H1 (cell line): ENCODE measurements around the gene KIAA0930. TPM values are rescaled to one million over a fixed set of nuclear protein-coding genes. Genes with fewer than 3 reads are reported as not detected.

Experiments
- CTCF ChIA-PET: fragments of 300-600 bp; sonication (Branson Sonifier 250); formaldehyde crosslinking; loops from one replicate; lab custom pipeline; 2021; ENCODE audit not compliant: partially characterized antibody; lab: Charles Lee
- POLR2A ChIA-PET: fragments of 300-600 bp; sonication (Branson Sonifier 250); formaldehyde crosslinking; loops from one replicate; lab custom pipeline; 2021; ENCODE audit warnings: inconsistent platforms; ENCODE audit not compliant: partially characterized antibody; lab: Charles Lee
- DNase-seq, 2 experiments: peaks; one replicate each; pipeline versions ENCODE4 v3.0.0 to v3.0.0-alpha.2; 2010 to 2022; ENCODE audit warnings: low spot score in 2 of 2, low read depth in 1 of 2, mixed read lengths in 1 of 2
- FAIRE-seq: peaks from 2 replicates; lab custom pipeline; 2011; peaks lifted over from hg19 to GRCh38; lab: Jason Lieb, UNC
- H2AFZ ChIP-seq: 2 replicates; pipeline ENCODE4 v1.8.1; 2012; ENCODE audit warnings: low read length, inconsistent platforms
- H2AK5ac ChIP-seq: 2 replicates; pipeline ENCODE4 v1.6.1; 2013; ENCODE audit warnings: low read depth, low read length
- H2BK120ac ChIP-seq: replicated peaks from 2 replicates; pipeline ENCODE3; 2013; ENCODE audit warnings: low read depth, low read length, inconsistent platforms
- H2BK12ac ChIP-seq: 2 replicates; pipeline ENCODE4 v1.6.1; 2013; ENCODE audit warnings: low read depth, low read length
- H2BK15ac ChIP-seq: 2 replicates; pipeline ENCODE4 v1.6.1; 2013; ENCODE audit warnings: low read length
- H2BK20ac ChIP-seq: 2 replicates; pipeline ENCODE4 v1.6.1; 2013; ENCODE audit warnings: low read length
- H2BK5ac ChIP-seq: 2 replicates; pipeline ENCODE4 v1.6.1; 2013; ENCODE audit warnings: low read depth, low read length
- H3K14ac ChIP-seq: 2 replicates; pipeline ENCODE4 v1.6.1; 2013; ENCODE audit warnings: inconsistent platforms; ENCODE audit not compliant: insufficient read length
- H3K18ac ChIP-seq: 2 replicates; pipeline ENCODE4 v1.6.1; 2013; ENCODE audit warnings: low read length; ENCODE audit errors: extremely low read depth
- H3K23ac ChIP-seq: 2 replicates; pipeline ENCODE4 v1.6.1; 2013; ENCODE audit warnings: inconsistent platforms; ENCODE audit not compliant: insufficient read length
- H3K23me2 ChIP-seq: 2 replicates; pipeline ENCODE4 v1.6.1; 2013; ENCODE audit warnings: low read depth, low read length
- H3K27ac ChIP-seq: 2 replicates; pipeline ENCODE4 v1.6.1; 2011; ENCODE audit warnings: low read depth, low read length, inconsistent platforms
- H3K27me3 ChIP-seq, 4 experiments: replicated peaks in 1 of 4; 1 replicate in 1 of 4; 2 replicates in 3 of 4; pipeline versions ENCODE4 v1.6.1 to v1.8.1; 2011 to 2013; ENCODE audit warnings: low read length in 3 of 4, mild to moderate bottlenecking in 3 of 4, inconsistent platforms in 2 of 4, mixed read lengths in 2 of 4, moderate library complexity in 1 of 4; ENCODE audit not compliant: control insufficient read depth in 3 of 4, insufficient read depth in 3 of 4; ENCODE audit errors: extremely low read depth in 1 of 4
- H3K36me3 ChIP-seq, 4 experiments: 2 replicates each; pipeline versions ENCODE4 v1.6.1 to v1.8.1; 2011 to 2013; ENCODE audit warnings: mild to moderate bottlenecking in 4 of 4, low read length in 3 of 4, moderate library complexity in 2 of 4, control low read depth in 1 of 4, inconsistent platforms in 1 of 4; ENCODE audit not compliant: insufficient read depth in 4 of 4, control insufficient read depth in 2 of 4
- H3K4ac ChIP-seq: replicated peaks from 2 replicates; pipeline ENCODE3; 2013; ENCODE audit warnings: low read length, low read depth, mixed read lengths, inconsistent platforms; ENCODE audit not compliant: insufficient read length
- H3K4me1 ChIP-seq, 4 experiments: replicated peaks in 1 of 4; 1 replicate in 1 of 4; 2 replicates in 3 of 4; pipeline versions ENCODE4 v1.6.1 to v1.8.1; 2011 to 2013; ENCODE audit warnings: low read length in 3 of 4, inconsistent platforms in 2 of 4, mixed read lengths in 1 of 4; ENCODE audit not compliant: insufficient read depth in 4 of 4, control insufficient read depth in 3 of 4
- H3K4me2 ChIP-seq, 2 experiments: 2 replicates each; pipeline versions ENCODE4 v1.6.1 to v1.8.1; 2011 to 2013; ENCODE audit warnings: low read depth in 2 of 2, low read length in 2 of 2, control low read depth in 1 of 2, inconsistent platforms in 1 of 2, mild to moderate bottlenecking in 1 of 2; ENCODE audit not compliant: insufficient read depth in 1 of 2
- H3K4me3 ChIP-seq, 4 experiments: fragments of 200-600, 300-600 bp in 1 of 4; sonication (generic), shearing (Covaris generic), sonication (Bioruptor Twin) in 1 of 4; 2 replicates each; pipeline versions ENCODE4 v1.5.1 to v1.8.1; 2011 to 2016; ENCODE audit warnings: low read length in 4 of 4, low read depth in 3 of 4, control low read depth in 2 of 4, inconsistent platforms in 2 of 4, mild to moderate bottlenecking in 2 of 4, mixed read lengths in 1 of 4, moderate library complexity in 1 of 4; ENCODE audit not compliant: insufficient read depth in 2 of 4; ENCODE audit errors: extremely low read depth in 1 of 4
- H3K56ac ChIP-seq: replicated peaks from 2 replicates; pipeline ENCODE3; 2013; ENCODE audit warnings: low read depth, mild to moderate bottlenecking, mixed read lengths, low read length, inconsistent platforms; ENCODE audit not compliant: insufficient read length
- H3K79me1 ChIP-seq: 2 replicates; pipeline ENCODE4 v1.6.1; 2013; ENCODE audit warnings: low read depth, low read length, control low read depth
- H3K79me2 ChIP-seq, 2 experiments: 2 replicates each; pipeline versions ENCODE4 v1.6.1 to v1.8.1; 2012 to 2013; ENCODE audit warnings: low read length in 2 of 2, mild to moderate bottlenecking in 2 of 2, inconsistent platforms in 1 of 2; ENCODE audit not compliant: insufficient read depth in 2 of 2, control insufficient read depth in 1 of 2
- H3K9ac ChIP-seq, 4 experiments: replicated peaks in 1 of 4; 1 replicate in 1 of 4; 2 replicates in 3 of 4; pipeline versions ENCODE4 v1.6.1 to v1.8.1; 2011 to 2013; ENCODE audit warnings: low read depth in 3 of 4, low read length in 3 of 4, control low read depth in 2 of 4, mild to moderate bottlenecking in 2 of 4, moderate library complexity in 2 of 4, inconsistent platforms in 1 of 4; ENCODE audit errors: extremely low read depth in 1 of 4
- H3K9me3 ChIP-seq, 2 experiments: 2 replicates each; pipeline versions ENCODE4 v1.6.1 to v1.8.1; 2012 to 2013; ENCODE audit warnings: mild to moderate bottlenecking in 2 of 2, moderate library complexity in 2 of 2, control low read depth in 1 of 2, inconsistent platforms in 1 of 2, low read depth in 1 of 2, low read length in 1 of 2, mixed read lengths in 1 of 2; ENCODE audit not compliant: insufficient read depth in 2 of 2
- H4K20me1 ChIP-seq, 2 experiments: replicated peaks in 1 of 2; 2 replicates each; pipeline versions ENCODE3 to v1.8.1; 2011 to 2013; ENCODE audit warnings: inconsistent platforms in 2 of 2, low read length in 2 of 2, mild to moderate bottlenecking in 1 of 2; ENCODE audit not compliant: insufficient read depth in 2 of 2, control insufficient read depth in 1 of 2
- H4K5ac ChIP-seq: 2 replicates; pipeline ENCODE4 v1.6.1; 2013; ENCODE audit warnings: low read length, low read depth, mixed read lengths, inconsistent platforms; ENCODE audit not compliant: insufficient read length
- H4K8ac ChIP-seq: 2 replicates; pipeline ENCODE4 v1.8.0; 2013; ENCODE audit warnings: mild to moderate bottlenecking, moderate library complexity, low read length, inconsistent platforms; ENCODE audit not compliant: insufficient read depth; ENCODE audit errors: extremely low read depth
- H4K91ac ChIP-seq: replicated peaks from 2 replicates; pipeline ENCODE3; 2013; ENCODE audit warnings: low read length, mixed read lengths, inconsistent platforms; ENCODE audit not compliant: insufficient read length
- CBX5 ChIP-seq: fragments of 300-800, 300-1000 bp; sonication (generic); IDR thresholded peaks from 2 replicates; pipeline ENCODE4 v1.7.1; 2016; ENCODE audit warnings: antibody characterized with exemption, low read length, low read depth
- WGBS, 2 experiments: shearing (Covaris generic) in 1 of 2; methylation state at CpG; one replicate each; pipeline versions ENCODE4 v1.1.6 to v1.1.7; 2013 to 2015; ENCODE audit warnings: low lambda C conversion rate in 2 of 2, mixed read lengths in 2 of 2, inconsistent platforms in 1 of 2, low coverage in 1 of 2, missing lambda C conversion rate in 1 of 2; ENCODE audit not compliant: insufficient replicate concordance in 2 of 2, insufficient coverage in 1 of 2, insufficient read length in 1 of 2; ENCODE audit errors: extremely low coverage in 1 of 2, missing lambda C conversion rate in 1 of 2; 5-methylcytosine and 5-hydroxymethylcytosine counted together
- polyA plus RNA-seq, 7 experiments: library from polyadenylated mRNA; depleted of rRNA in 3 of 7; stranded (reverse) in 5 of 7; unstranded in 2 of 7; fragments of >200 nt in 5 of 7; fragments of 200-250 nt in 2 of 7; gene quantifications; 1 replicate in 5 of 7; 2 replicates in 1 of 7; 4 replicates in 1 of 7; pipeline versions ENCODE4 v1.2.1 to v1.2.3, GENCODE V29; 2011 to 2013; ENCODE audit warnings: missing spikeins in 2 of 7, mixed read lengths in 2 of 7
- total RNA-seq: library from RNA; stranded (reverse); fragmentation: NEBNext Ultra II Directional; extraction: Animal tissue kit (Norgen Biotek cat#: 25700); gene quantifications from 2 replicates; pipeline ENCODE4 v1.2.1, GENCODE V29; 2021
- TF ChIP-seq, protein P1 (sequence below): IDR thresholded peaks from 2 replicates; pipeline ENCODE4 v1.6.1; 2011; ENCODE audit warnings: low read length, improper control_type of control experiment
- TF ChIP-seq, protein P2 (sequence below), 3 experiments: IDR thresholded peaks; 1 replicate in 2 of 3; 2 replicates in 1 of 3; pipeline versions ENCODE4 v1.5.1 to v1.6.1; 2011; ENCODE audit warnings: low read length in 3 of 3, mild to moderate bottlenecking in 3 of 3, inconsistent platforms in 2 of 3, low read depth in 1 of 3, moderate library complexity in 1 of 3; ENCODE audit not compliant: insufficient read depth in 1 of 3; ENCODE audit errors: control extremely low read depth in 1 of 3
- TF ChIP-seq, protein P3 (sequence below): IDR thresholded peaks from 2 replicates; pipeline ENCODE4 v1.6.1; 2012; ENCODE audit warnings: low read length, inconsistent platforms

KIAA0930 gene
- total and polyA plus RNA-seq, 2 of the 8 experiments (the other 6 are each of a cell fraction or from before 2014, with no cell fraction given): 61.9 to 66.1 TPM

DNA sequence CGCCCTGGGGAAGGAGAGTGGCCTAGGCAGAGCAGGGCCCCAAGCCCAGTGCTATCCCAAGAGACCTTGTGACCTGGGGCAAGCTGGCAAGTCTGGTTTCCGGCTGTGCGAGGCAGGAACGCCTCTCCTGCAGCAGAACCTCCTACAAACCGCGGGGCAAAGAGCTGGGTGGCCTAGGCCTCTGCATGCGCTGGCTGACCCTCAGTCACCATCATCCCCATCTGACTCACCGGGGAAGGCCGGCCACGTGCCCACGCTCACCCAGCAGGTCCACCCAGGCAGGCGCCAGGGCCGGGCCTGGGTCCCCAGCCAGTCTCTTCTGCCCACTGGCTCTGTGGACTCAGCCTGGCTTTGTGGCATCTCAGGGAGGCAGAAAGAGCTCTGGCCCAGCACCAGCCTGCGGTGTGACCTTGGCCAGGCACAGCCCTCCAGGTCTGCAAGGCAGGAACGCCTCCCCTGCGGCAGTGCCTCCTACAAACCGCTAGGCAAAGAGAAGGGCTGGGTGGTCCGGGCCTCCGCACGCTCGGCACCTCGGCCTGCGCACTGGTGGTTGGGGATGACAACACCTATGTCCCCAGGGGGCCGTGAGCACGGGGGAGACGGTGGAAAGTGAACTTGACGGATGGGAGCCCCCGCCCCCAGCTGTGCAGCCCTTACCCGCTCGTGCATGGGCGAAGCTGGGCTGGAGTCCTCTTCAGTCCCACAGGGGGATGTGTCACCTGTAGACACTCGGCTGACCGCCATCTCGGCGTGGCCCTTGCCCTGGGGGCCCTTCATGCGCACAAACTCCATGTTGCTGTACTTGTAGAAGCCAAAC lies 38.2 kb downstream of the KIAA0930 start:
- no peak overlapping the region for H3K9ac ChIP-seq
- H3K27me3 ChIP-seq: no peaks in the 10 kb centered on the region
- 92% methylated on average over 29 of the region's 36 CpGs; no CpG with 5 or more reads in 1 of the 2 experiments for WGBS, 2 experiments
- H4K20me1 ChIP-seq: peaks cover 2 to 3% of the 10 kb centered on the region in 2 experiments
- no peak overlapping the region for H2BK120ac ChIP-seq
- no peak overlapping the region for H4K8ac ChIP-seq
- TF ChIP-seq, protein P1, sequence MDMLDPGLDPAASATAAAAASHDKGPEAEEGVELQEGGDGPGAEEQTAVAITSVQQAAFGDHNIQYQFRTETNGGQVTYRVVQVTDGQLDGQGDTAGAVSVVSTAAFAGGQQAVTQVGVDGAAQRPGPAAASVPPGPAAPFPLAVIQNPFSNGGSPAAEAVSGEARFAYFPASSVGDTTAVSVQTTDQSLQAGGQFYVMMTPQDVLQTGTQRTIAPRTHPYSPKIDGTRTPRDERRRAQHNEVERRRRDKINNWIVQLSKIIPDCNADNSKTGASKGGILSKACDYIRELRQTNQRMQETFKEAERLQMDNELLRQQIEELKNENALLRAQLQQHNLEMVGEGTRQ: no peak
- TF ChIP-seq, protein P2, sequence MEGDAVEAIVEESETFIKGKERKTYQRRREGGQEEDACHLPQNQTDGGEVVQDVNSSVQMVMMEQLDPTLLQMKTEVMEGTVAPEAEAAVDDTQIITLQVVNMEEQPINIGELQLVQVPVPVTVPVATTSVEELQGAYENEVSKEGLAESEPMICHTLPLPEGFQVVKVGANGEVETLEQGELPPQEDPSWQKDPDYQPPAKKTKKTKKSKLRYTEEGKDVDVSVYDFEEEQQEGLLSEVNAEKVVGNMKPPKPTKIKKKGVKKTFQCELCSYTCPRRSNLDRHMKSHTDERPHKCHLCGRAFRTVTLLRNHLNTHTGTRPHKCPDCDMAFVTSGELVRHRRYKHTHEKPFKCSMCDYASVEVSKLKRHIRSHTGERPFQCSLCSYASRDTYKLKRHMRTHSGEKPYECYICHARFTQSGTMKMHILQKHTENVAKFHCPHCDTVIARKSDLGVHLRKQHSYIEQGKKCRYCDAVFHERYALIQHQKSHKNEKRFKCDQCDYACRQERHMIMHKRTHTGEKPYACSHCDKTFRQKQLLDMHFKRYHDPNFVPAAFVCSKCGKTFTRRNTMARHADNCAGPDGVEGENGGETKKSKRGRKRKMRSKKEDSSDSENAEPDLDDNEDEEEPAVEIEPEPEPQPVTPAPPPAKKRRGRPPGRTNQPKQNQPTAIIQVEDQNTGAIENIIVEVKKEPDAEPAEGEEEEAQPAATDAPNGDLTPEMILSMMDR (IDR thresholded peaks at IDR 0.05; ENCODE audit: control extremely low read depth in 1 of 3, insufficient read depth in 1 of 3, low read depth in 1 of 3, low read length in 3 of 3): no peak
- TF ChIP-seq CBX5: no peak
- TF ChIP-seq, protein P3, sequence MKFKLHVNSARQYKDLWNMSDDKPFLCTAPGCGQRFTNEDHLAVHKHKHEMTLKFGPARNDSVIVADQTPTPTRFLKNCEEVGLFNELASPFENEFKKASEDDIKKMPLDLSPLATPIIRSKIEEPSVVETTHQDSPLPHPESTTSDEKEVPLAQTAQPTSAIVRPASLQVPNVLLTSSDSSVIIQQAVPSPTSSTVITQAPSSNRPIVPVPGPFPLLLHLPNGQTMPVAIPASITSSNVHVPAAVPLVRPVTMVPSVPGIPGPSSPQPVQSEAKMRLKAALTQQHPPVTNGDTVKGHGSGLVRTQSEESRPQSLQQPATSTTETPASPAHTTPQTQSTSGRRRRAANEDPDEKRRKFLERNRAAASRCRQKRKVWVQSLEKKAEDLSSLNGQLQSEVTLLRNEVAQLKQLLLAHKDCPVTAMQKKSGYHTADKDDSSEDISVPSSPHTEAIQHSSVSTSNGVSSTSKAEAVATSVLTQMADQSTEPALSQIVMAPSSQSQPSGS: no peak
- H4K5ac ChIP-seq: no peak overlapping the region
- no peaks in the 10 kb centered on the region for H3K79me1 ChIP-seq
- no peak overlapping the region for H2AK5ac ChIP-seq
- H3K23me2 ChIP-seq: no peaks in the 10 kb centered on the region
- H3K18ac ChIP-seq: no peak overlapping the region
- H3K36me3 ChIP-seq: peaks cover 0 to 3% (median 1%) of the 10 kb centered on the region in 4 experiments; a peak in 3 of 8 replicates
- DNase-seq: no peak
- H3K4me2 ChIP-seq: no peak overlapping the region
- no peak overlapping the region for H3K56ac ChIP-seq
- H3K4ac ChIP-seq: no peak overlapping the region
- ChIA-PET POLR2A (interaction anchor here (0.6 to 1.3 kb wide), 4 partner anchors 8 to 42 kb away, joined by 3 to 4 read pairs (median 4); partner anchors contain the start of gene NUP50), CTCF (interaction anchor here (1.0 to 2.7 kb wide), 3 partner anchors 10 to 119 kb away, joined by 3 to 11 read pairs (median 3); no protein-coding TSS in a partner anchor)
- H3K27ac ChIP-seq: no peak overlapping the region
- peaks cover 0 to 18% (median 3%) of the 10 kb centered on the region in 4 experiments; a peak in 3 of 7 replicates for H3K4me1 ChIP-seq
- H2BK12ac ChIP-seq: no peak overlapping the region
- no peak overlapping the region for H2AFZ ChIP-seq
- no peaks in the 10 kb centered on the region for H3K9me3 ChIP-seq
- no peak overlapping the region for H3K4me3 ChIP-seq
- H2BK15ac ChIP-seq: no peak overlapping the region
- no peak overlapping the region for H2BK5ac ChIP-seq
- no peak overlapping the region for H4K91ac ChIP-seq
- no peak overlapping the region for H3K14ac ChIP-seq
- no peak overlapping the region for H3K23ac ChIP-seq
- no peak for FAIRE-seq
- H2BK20ac ChIP-seq: no peak overlapping the region
- H3K79me2 ChIP-seq: no peaks in the 10 kb centered on the region
